Mesendoderm (in vitro differentiated cells): Measurements from ENCODE around the gene ZNF236.
"Not testable (repeated sequence)": the region's sequence is repeated elsewhere in the genome, so short reads cannot be mapped to it uniquely, and the experiment has no call there.

Experiments
- DNase-seq: peaks from one replicate; pipeline ENCODE4 v3.0.0; 2013
- H2AK5ac ChIP-seq: 2 replicates; pipeline ENCODE4 v1.6.1; 2013; ENCODE audit warnings: low read length, inconsistent platforms
- H2BK120ac ChIP-seq: 2 replicates; pipeline ENCODE4 v1.6.1; 2013; ENCODE audit warnings: low read depth, mild to moderate bottlenecking, low read length, moderate library complexity, mixed read lengths
- H2BK15ac ChIP-seq: replicated peaks from 2 replicates; pipeline ENCODE4 v1.6.1; 2013; ENCODE audit warnings: low read depth, mild to moderate bottlenecking, moderate library complexity
- H2BK5ac ChIP-seq: 2 replicates; pipeline ENCODE4 v1.6.1; 2013; ENCODE audit warnings: low read length, inconsistent platforms
- H3K18ac ChIP-seq: 2 replicates; pipeline ENCODE4 v1.6.1; 2013; ENCODE audit warnings: mild to moderate bottlenecking, low read length, mixed read lengths
- H3K23ac ChIP-seq: one replicate; pipeline ENCODE4 v1.6.1; 2013; ENCODE audit warnings: low read length
- H3K27ac ChIP-seq: 2 replicates; pipeline ENCODE4 v1.5.1; 2013; ENCODE audit warnings: low read depth, mild to moderate bottlenecking, inconsistent platforms, low read length, moderate library complexity
- H3K27me3 ChIP-seq: 2 replicates; pipeline ENCODE4 v1.6.1; 2013; ENCODE audit warnings: low read length, control low read depth, mild to moderate bottlenecking, inconsistent platforms; ENCODE audit not compliant: insufficient read depth, poor library complexity
- H3K36me3 ChIP-seq: 2 replicates; pipeline ENCODE4 v1.6.1; 2013; ENCODE audit warnings: low read length, inconsistent platforms; ENCODE audit not compliant: control insufficient read depth, insufficient read depth
- H3K4ac ChIP-seq: one replicate; pipeline ENCODE4 v1.6.1; 2013; ENCODE audit warnings: low read depth, mild to moderate bottlenecking, low read length, moderate library complexity
- H3K4me1 ChIP-seq: 2 replicates; pipeline ENCODE4 v1.6.1; 2013; ENCODE audit warnings: low read depth, low read length, inconsistent platforms; ENCODE audit not compliant: control insufficient read depth
- H3K4me2 ChIP-seq: 2 replicates; pipeline ENCODE4 v1.6.1; 2013; ENCODE audit warnings: low read length
- H3K4me3 ChIP-seq: 2 replicates; pipeline ENCODE4 v1.5.1; 2013; ENCODE audit warnings: mild to moderate bottlenecking, low read length
- H3K56ac ChIP-seq: one replicate; pipeline ENCODE4 v1.6.1; 2013; ENCODE audit warnings: low read length
- H3K79me1 ChIP-seq: 2 replicates; pipeline ENCODE4 v1.6.1; 2013; ENCODE audit warnings: low read length, inconsistent platforms
- H3K79me2 ChIP-seq: 2 replicates; pipeline ENCODE4 v1.6.1; 2013; ENCODE audit warnings: mild to moderate bottlenecking, low read length; ENCODE audit not compliant: control insufficient read depth, insufficient read depth
- H3K9ac ChIP-seq: 2 replicates; pipeline ENCODE4 v1.6.1; 2013; ENCODE audit warnings: low read length, inconsistent platforms
- H4K5ac ChIP-seq: one replicate; pipeline ENCODE4 v1.6.1; 2013; ENCODE audit warnings: low read length
- H4K8ac ChIP-seq: one replicate; pipeline ENCODE4 v1.6.1; 2013; ENCODE audit warnings: low read depth, mild to moderate bottlenecking, control low read depth, low read length, moderate library complexity
- WGBS: extraction: QIAGEN DNeasy Blood & Tissue Kit; methylation state at CpG from one replicate; pipeline ENCODE4 v1.1.7; 2013; ENCODE audit warnings: low lambda C conversion rate, missing lambda C conversion rate; ENCODE audit not compliant: insufficient coverage; ENCODE audit errors: extremely low coverage; 5-methylcytosine and 5-hydroxymethylcytosine counted together

The ZNF236 gene

DNA sequence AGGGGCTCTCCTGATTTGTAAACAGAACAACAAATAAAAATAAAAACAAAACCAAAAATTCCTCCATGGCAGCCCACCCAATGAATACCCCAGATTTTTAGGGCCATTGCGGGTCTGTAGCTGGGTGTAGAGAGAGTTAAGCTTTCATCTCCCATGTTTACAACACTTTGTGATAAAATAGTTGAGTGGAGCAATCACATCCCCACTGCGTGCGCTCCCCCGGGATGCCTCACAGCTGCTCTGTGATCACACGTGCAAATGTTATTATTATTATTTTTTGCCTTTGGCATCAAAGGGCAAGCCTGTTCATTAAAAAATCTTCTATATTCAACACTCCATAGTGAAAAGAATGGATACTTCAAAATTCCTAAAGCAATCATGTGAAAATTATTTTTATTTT lies 192.2 kb downstream of the ZNF236 start:
- Histone ChIP-seq H3K56ac (no peak overlapping the region), H2BK5ac (no peak overlapping the region), H3K4me3 (no peak overlapping the region), H3K36me3 (no peaks in the 10 kb centered on the region), H2AK5ac (no peak overlapping the region), H3K79me2 (no peaks in the 10 kb centered on the region), H3K79me1 (no peaks in the 10 kb centered on the region), H3K4ac (no peak overlapping the region), H3K27me3 (no peaks in the 10 kb centered on the region), H4K5ac (no peak overlapping the region), H3K9ac (no peak overlapping the region), H3K27ac (no peak overlapping the region), H4K8ac (no peak overlapping the region), H3K4me2 (no peak overlapping the region), H3K4me1 (no peaks in the 10 kb centered on the region), H3K23ac (no peak overlapping the region), H2BK120ac (no peak overlapping the region), H3K18ac (no peak overlapping the region), H2BK15ac (no peak overlapping the region)
- no CpG with 5 or more reads among the region's 5 CpGs for WGBS
- DNase-seq, result no peak

DNA sequence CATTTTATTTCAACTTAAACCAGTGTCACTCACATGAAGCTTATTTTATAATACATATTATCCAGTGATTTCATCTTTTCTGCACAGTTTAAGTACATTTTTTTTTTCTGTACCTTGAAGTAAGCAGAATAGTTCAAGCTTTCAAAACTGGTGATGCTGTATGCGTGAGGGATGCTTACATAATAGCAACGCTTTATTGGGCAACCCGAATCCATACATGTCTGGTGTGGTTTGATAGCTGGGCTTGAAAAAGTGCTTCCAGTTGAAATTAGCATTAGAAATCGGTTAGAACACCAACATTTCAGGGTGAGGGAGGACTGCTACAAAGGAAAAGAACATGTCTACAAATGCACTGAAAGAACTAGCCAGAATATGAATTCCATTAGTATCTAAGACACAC lies 192.8 kb downstream of the ZNF236 start:
- Histone ChIP-seq H3K4me3 (no peak overlapping the region), H3K27ac (no peak overlapping the region), H3K9ac (no peak overlapping the region), H2AK5ac (no peak overlapping the region), H4K8ac (no peak overlapping the region), H3K23ac (no peak overlapping the region), H3K56ac (no peak overlapping the region), H2BK15ac (no peak overlapping the region), H3K4ac (no peak overlapping the region), H3K36me3 (no peaks in the 10 kb centered on the region), H3K4me2 (no peak overlapping the region), H4K5ac (no peak overlapping the region), H3K4me1 (no peaks in the 10 kb centered on the region), H3K27me3 (no peaks in the 10 kb centered on the region), H3K79me1 (no peaks in the 10 kb centered on the region), H3K79me2 (no peaks in the 10 kb centered on the region), H2BK5ac (no peak overlapping the region), H3K18ac (no peak overlapping the region), H2BK120ac (no peak overlapping the region)
- no CpG with 5 or more reads among the region's 4 CpGs for WGBS
- DNase-seq, result no peak

DNA sequence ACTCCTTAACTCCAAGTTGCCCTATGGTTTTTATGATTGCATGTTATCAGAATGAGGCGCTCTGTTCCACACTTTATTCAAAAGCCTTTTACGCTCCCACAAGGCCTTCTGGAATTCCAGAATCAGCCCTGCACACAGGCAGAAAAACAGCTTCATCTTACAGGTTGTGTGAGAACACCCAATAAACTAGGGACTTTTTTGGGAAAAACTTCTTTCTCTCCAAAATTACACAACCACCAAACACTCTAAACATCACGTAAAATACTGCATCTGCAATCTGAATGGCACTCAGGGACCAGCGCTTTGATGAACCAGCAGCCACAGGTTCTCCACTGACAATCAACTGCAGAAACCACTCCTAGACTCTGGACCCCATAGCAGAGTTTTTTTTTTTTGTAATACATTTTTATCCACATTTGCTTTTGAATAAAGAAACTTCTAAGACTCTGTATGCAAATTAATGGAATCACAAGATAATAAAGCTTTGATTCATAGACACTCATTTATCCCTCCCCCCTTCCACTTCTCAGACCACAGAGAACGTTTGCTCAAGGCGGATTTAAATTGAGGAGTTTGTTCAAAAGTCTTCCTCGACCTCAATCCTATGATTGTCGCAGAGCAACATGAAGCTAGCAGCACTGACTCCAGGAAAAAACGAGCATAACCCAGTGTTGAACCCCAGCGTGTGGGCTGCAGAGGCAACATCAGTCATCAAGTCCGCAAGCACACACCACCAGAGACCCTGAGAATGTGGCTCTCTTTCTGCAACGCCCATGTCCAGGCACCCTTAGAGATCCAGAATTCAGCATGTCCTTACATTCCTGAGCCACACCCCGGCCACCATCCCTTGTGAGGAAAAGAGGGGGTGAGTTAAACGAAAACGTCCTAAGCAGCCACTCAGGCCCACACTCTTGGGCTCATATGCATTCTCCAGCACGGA lies 193.7 kb downstream of the ZNF236 start:
- no peaks in the 10 kb centered on the region for H3K36me3 ChIP-seq
- no peak overlapping the region for H3K9ac ChIP-seq
- no peak overlapping the region for H3K27ac ChIP-seq
- no peaks in the 10 kb centered on the region for H3K27me3 ChIP-seq
- no peak overlapping the region for H3K18ac ChIP-seq
- H2BK120ac ChIP-seq, result no peak overlapping the region
- H2BK15ac ChIP-seq, result no peak overlapping the region
- H2AK5ac ChIP-seq, result no peak overlapping the region
- H3K79me1 ChIP-seq, result no peaks in the 10 kb centered on the region
- H3K79me2 ChIP-seq, result no peaks in the 10 kb centered on the region
- no peak overlapping the region for H2BK5ac ChIP-seq
- H3K4me1 ChIP-seq, result no peaks in the 10 kb centered on the region
- WGBS, result 100% methylated on average over 1 of the region's 16 CpGs
- no peak overlapping the region for H3K4ac ChIP-seq
- no peak overlapping the region for H4K5ac ChIP-seq
- H3K4me2 ChIP-seq, result no peak overlapping the region
- no peak overlapping the region for H4K8ac ChIP-seq
- H3K56ac ChIP-seq, result no peak overlapping the region
- DNase-seq, result no peak
- no peak overlapping the region for H3K23ac ChIP-seq
- no peak overlapping the region for H3K4me3 ChIP-seq

DNA sequence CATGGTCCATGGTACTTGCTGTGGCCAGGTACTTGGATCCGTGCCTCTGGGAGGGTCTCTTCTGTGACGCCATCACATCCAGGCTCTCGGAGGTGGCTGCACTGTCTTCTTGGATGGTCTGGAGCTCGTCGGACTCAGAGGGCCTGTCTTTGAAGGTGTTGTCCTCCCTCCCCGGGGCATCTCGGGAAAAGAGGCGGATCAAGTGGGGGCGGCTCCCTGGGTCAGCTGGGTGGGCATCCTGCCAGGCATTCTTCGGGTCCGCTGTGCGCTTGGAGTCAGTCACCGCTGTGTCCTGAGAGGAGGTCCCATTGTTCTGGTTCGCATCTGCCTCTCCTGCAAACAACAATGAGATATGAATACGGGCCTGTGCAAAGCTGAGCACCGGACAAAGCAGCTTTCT lies 194.6 kb downstream of the ZNF236 start:
- Histone ChIP-seq H4K8ac (no peak overlapping the region), H3K9ac (no peak overlapping the region), H3K79me1 (no peaks in the 10 kb centered on the region), H4K5ac (no peak overlapping the region), H3K79me2 (no peaks in the 10 kb centered on the region), H2BK120ac (no peak overlapping the region), H3K4me2 (no peak overlapping the region), H3K4ac (no peak overlapping the region), H2BK15ac (no peak overlapping the region), H3K27ac (no peak overlapping the region), H3K36me3 (no peaks in the 10 kb centered on the region), H3K56ac (no peak overlapping the region), H3K4me1 (no peaks in the 10 kb centered on the region), H2AK5ac (no peak overlapping the region), H3K18ac (no peak overlapping the region), H3K4me3 (no peak overlapping the region), H2BK5ac (no peak overlapping the region), H3K23ac (no peak overlapping the region), H3K27me3 (no peaks in the 10 kb centered on the region)
- no peak for DNase-seq
- WGBS, result no CpG with 5 or more reads among the region's 16 CpGs

DNA sequence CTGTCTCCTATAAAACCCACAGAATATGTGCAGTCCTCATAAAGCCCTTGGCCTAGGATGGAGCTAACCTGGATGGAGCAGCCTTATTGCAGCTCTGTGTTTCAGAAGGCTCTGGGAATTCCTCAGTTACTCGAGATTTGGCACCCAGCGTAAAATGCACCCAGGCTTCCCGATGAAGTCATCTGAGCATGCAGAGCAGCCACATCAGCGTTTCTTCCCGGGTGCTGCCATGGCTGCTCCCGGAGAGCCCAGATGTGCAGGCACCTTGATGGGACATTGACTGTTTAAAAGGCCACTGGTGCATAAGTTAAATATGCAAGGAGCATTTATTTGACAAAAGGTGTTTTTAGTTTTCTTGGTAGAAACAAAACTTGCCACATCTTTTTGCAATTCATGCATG lies 195.0 kb downstream of the ZNF236 start:
- Histone ChIP-seq H3K23ac (no peak overlapping the region), H3K56ac (no peak overlapping the region), H4K5ac (no peak overlapping the region), H2AK5ac (no peak overlapping the region), H3K27ac (no peak overlapping the region), H4K8ac (no peak overlapping the region), H3K9ac (no peak overlapping the region), H3K27me3 (no peaks in the 10 kb centered on the region), H3K18ac (no peak overlapping the region), H2BK5ac (no peak overlapping the region), H3K4ac (no peak overlapping the region), H3K4me3 (no peak overlapping the region), H2BK15ac (no peak overlapping the region), H3K4me1 (no peaks in the 10 kb centered on the region), H3K36me3 (no peaks in the 10 kb centered on the region), H2BK120ac (no peak overlapping the region), H3K4me2 (no peak overlapping the region), H3K79me2 (no peaks in the 10 kb centered on the region), H3K79me1 (no peaks in the 10 kb centered on the region)
- DNase-seq, result no peak
- no CpG with 5 or more reads among the region's 6 CpGs for WGBS

DNA sequence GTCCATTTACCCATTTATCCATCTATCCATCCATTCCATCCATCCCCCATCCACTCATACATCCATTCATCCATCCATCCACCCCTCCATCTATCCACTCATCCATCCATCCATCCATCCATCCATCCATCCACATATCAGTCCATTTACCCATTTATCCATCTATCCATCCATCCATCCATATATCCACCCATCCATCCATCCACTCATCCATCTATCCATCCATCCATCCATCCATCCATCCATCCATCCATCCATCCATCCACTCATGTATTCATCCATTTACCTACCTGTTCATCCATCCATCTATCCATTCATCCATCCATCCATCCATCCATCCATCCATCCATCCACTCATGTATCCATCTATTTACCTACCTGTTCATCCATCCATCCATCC lies 196.3 kb downstream of the ZNF236 start:
- H2BK5ac ChIP-seq, H3K36me3 ChIP-seq, H3K79me1 ChIP-seq, H3K4me2 ChIP-seq, H3K27ac ChIP-seq, H3K4me1 ChIP-seq, H3K56ac ChIP-seq, H3K4ac ChIP-seq, H3K79me2 ChIP-seq, DNase-seq, H2AK5ac ChIP-seq, H3K9ac ChIP-seq, H3K27me3 ChIP-seq, H3K18ac ChIP-seq, H2BK120ac ChIP-seq, H4K5ac ChIP-seq, H3K4me3 ChIP-seq, H4K8ac ChIP-seq, H3K23ac ChIP-seq, H2BK15ac ChIP-seq: not testable (repeated sequence)
